ELR (cell line): ENCODE results near the gene MED13L.
"Not testable (repeated sequence)": the region's sequence is repeated elsewhere in the genome, so short reads cannot be mapped to it uniquely, and the experiment has no call there.

Experiments
- DNase-seq: peaks from one replicate; pipeline ENCODE4 v3.0.0-alpha.2; 2015; ENCODE audit warnings: low read depth

Gene MED13L

GRCh38 chr12:116055895-116056607, 221.4 kb downstream of the MED13L start:
- no peak for DNase-seq

GRCh38 chr12:116054280-116054679, 223.2 kb downstream of the MED13L start:
- no peak for DNase-seq

GRCh38 chr12:116053479-116054200, 223.9 kb downstream of the MED13L start:
- DNase-seq, result peak; percentile 55

GRCh38 chr12:116050275-116050674, 227.2 kb downstream of the MED13L start:
- no peak for DNase-seq

GRCh38 chr12:116048879-116049278, 228.6 kb downstream of the MED13L start:
- DNase-seq, result no peak

GRCh38 chr12:116046039-116046438, 231.5 kb downstream of the MED13L start:
- no peak for DNase-seq

- DNase-seq, result no peak
Measured at GRCh38 chr12:116045150-116045549, 232.3 kb downstream of the MED13L start.

GRCh38 chr12:116043659-116044535, 233.6 kb downstream of the MED13L start:
- DNase-seq, result no peak

- peak; percentile 63 for DNase-seq
Measured at GRCh38 chr12:116040402-116040801, 237.1 kb downstream of the MED13L start.

GRCh38 chr12:116039081-116039480, 238.4 kb downstream of the MED13L start:
- no peak for DNase-seq

- DNase-seq, result peak; percentile 56
Measured at GRCh38 chr12:116037941-116038837, 239.3 kb downstream of the MED13L start.

GRCh38 chr12:116033765-116034164, 243.7 kb downstream of the MED13L start:
- no peak for DNase-seq

- not testable (repeated sequence) for DNase-seq
Measured at GRCh38 chr12:116031624-116032023, 245.9 kb downstream of the MED13L start.

GRCh38 chr12:116028619-116029018, 248.9 kb downstream of the MED13L start:
- no peak for DNase-seq

GRCh38 chr12:116027551-116027821, 250.0 kb downstream of the MED13L start:
- DNase-seq, result peak; percentile 12

- no peak for DNase-seq
Measured at GRCh38 chr12:116026768-116027550, 250.5 kb downstream of the MED13L start.

- DNase-seq, result no peak
Measured at GRCh38 chr12:116026346-116026745, 251.1 kb downstream of the MED13L start.

GRCh38 chr12:116024769-116025168, 252.7 kb downstream of the MED13L start:
- no peak for DNase-seq

GRCh38 chr12:116019415-116019814, 258.1 kb downstream of the MED13L start:
- no peak for DNase-seq

GRCh38 chr12:116018282-116018681, 259.2 kb downstream of the MED13L start:
- DNase-seq, result no peak

GRCh38 chr12:116015525-116015924, 262.0 kb downstream of the MED13L start:
- peak; percentile 61 for DNase-seq
